ENCODE measurements around the gene AP1G1. TPM values are rescaled to one million over a fixed set of nuclear protein-coding genes. Genes with fewer than 3 reads are reported as not detected.
"Not testable (repeated sequence)": the region's sequence is repeated elsewhere in the genome, so short reads cannot be mapped to it uniquely, and the experiment has no call there.

The AP1G1 gene
- total and polyA plus RNA-seq, 2 of the 4 experiments (the other 2 are of a cell fraction), result 48.3 to 86.7 TPM

- no peaks in the 10 kb centered on the region for H3K9me3 ChIP-seq (ENCODE audit: control insufficient read depth, insufficient read depth, low read length)
- peaks cover 5% of the 10 kb centered on the region; the same call in 1 of the 2 replicates for H4K20me1 ChIP-seq (ENCODE audit: insufficient read depth, low read length)
- no peak overlapping the region for H3K4me2 ChIP-seq (ENCODE audit: low read depth, low read length)
- peak overlapping the region; percentile 65; the same call in 1 of the 2 replicates for H2AK5ac ChIP-seq (ENCODE audit: low read depth, low read length)
- H3K27me3 ChIP-seq (ENCODE audit: control insufficient read depth, insufficient read depth, low read length), result no peaks in the 10 kb centered on the region
- H3K9me1 ChIP-seq (ENCODE audit: insufficient read depth, low read length), result no peaks in the 10 kb centered on the region
- peaks cover 9% of the 10 kb centered on the region for H3K4me1 ChIP-seq (ENCODE audit: control insufficient read depth, insufficient read depth, low read length)
- peak overlapping the region; percentile 33 for H2AFZ ChIP-seq (replicated peaks; ENCODE audit: low read length, poor library complexity)
- H3K79me1 ChIP-seq (ENCODE audit: low read depth in 1 of 2, low read length in 2 of 2), result peaks cover 0 to 17% of the 10 kb centered on the region in 2 experiments; a peak in 3 of 4 replicates
- H3K14ac ChIP-seq (replicated peaks; ENCODE audit: low read depth, low read length), result no peak overlapping the region
- intact Hi-C loops (cut with micrococcal nuclease) (no loop called here), dilution Hi-C loops (cut with HindIII; ENCODE audit: low sequenced_read_pairs, unreplicated experiment) (no loop called here), in situ Hi-C loops (cut with MboI; ENCODE audit: low sequenced_read_pairs) (no loop called here)
- no peak overlapping the region for H3K4me3 ChIP-seq (ENCODE audit: insufficient read depth, low read depth, low read length)
- no peak overlapping the region for H3K27ac ChIP-seq (ENCODE audit: insufficient read depth, low read length)
- H4K91ac ChIP-seq (ENCODE audit: insufficient read depth, low read depth, low read length), result no peak overlapping the region
- H2BK15ac ChIP-seq (ENCODE audit: low read depth, low read length), result no peak overlapping the region
- ChIA-PET POLR2A (ENCODE audit: unreplicated experiment) (interaction anchor here (0.6 kb wide), 1 partner anchor 32 kb away, joined by 4 read pairs; no protein-coding TSS in a partner anchor), CTCF (no interaction called here)
- H3K9ac ChIP-seq (ENCODE audit: low read depth, low read length), result no peak overlapping the region
- no peak overlapping the region for H3K18ac ChIP-seq (ENCODE audit: low read depth, low read length)
- TF ChIP-seq CEBPB (IDR thresholded peaks at IDR 0.05; ENCODE audit: low read depth, low read length), result no peak
- TF ChIP-seq USF2 (IDR thresholded peaks at IDR 0.05; ENCODE audit: low read depth, low read length), result no peak
- H3K36me3 ChIP-seq (ENCODE audit: control insufficient read depth, insufficient read depth, low read length), result no peaks in the 10 kb centered on the region
- H2BK5ac ChIP-seq (ENCODE audit: low read depth, low read length, poor library complexity, severe bottlenecking), result no peak overlapping the region
- peak; percentile 60 for DNase-seq
- no peak for ATAC-seq (ENCODE audit: low read depth)
- H4K5ac ChIP-seq (ENCODE audit: low read depth, low read length), result no peak overlapping the region
- WGBS, 2 experiments (ENCODE audit: extremely low coverage in 2 of 2, insufficient read length in 1 of 2), result no CpG with 5 or more reads among the region's 5 CpGs
- no peak overlapping the region for H3K56ac ChIP-seq (ENCODE audit: extremely low read depth, insufficient read depth, low read length)
- no peak overlapping the region for H2BK120ac ChIP-seq (ENCODE audit: low read depth, low read length)
- no peak overlapping the region; the same call in 1 of the 2 replicates for H3K4ac ChIP-seq (ENCODE audit: low read depth, low read length)
- no peak overlapping the region for H2BK20ac ChIP-seq (ENCODE audit: low read depth, low read length)
- no peak overlapping the region for H4K8ac ChIP-seq (ENCODE audit: low read depth in 2 of 2, low read length in 2 of 2)
- BruUV-seq (replicated peaks), result no TSS peak
- H2AK9ac ChIP-seq (replicated peaks; ENCODE audit: low read depth, low read length, poor library complexity), result peak overlapping the region; percentile 59
- H3K23ac ChIP-seq (ENCODE audit: low read depth, low read length), result no peak overlapping the region
Measured at GRCh38 chr16:71811261-71811803, 2.7 kb upstream of the AP1G1 start.

- H3K18ac ChIP-seq (ENCODE audit: low read depth, low read length); H4K5ac ChIP-seq (ENCODE audit: low read depth, low read length); H3K9me1 ChIP-seq (ENCODE audit: insufficient read depth, low read length); POLR2A ChIA-PET (ENCODE audit: unreplicated experiment); H3K9ac ChIP-seq (ENCODE audit: low read depth, low read length); H4K91ac ChIP-seq (ENCODE audit: insufficient read depth, low read depth, low read length); H2AFZ ChIP-seq (replicated peaks; ENCODE audit: low read length, poor library complexity); dilution Hi-C loops (cut with HindIII; ENCODE audit: low sequenced_read_pairs, unreplicated experiment); H3K4me3 ChIP-seq (ENCODE audit: insufficient read depth, low read depth, low read length); H3K27me3 ChIP-seq (ENCODE audit: control insufficient read depth, insufficient read depth, low read length); H2BK120ac ChIP-seq (ENCODE audit: low read depth, low read length); H2BK15ac ChIP-seq (ENCODE audit: low read depth, low read length); H3K23ac ChIP-seq (ENCODE audit: low read depth, low read length); H4K8ac ChIP-seq (ENCODE audit: low read depth in 2 of 2, low read length in 2 of 2); H2AK5ac ChIP-seq (ENCODE audit: low read depth, low read length); H3K56ac ChIP-seq (ENCODE audit: extremely low read depth, insufficient read depth, low read length); intact Hi-C loops (cut with micrococcal nuclease); in situ Hi-C loops (cut with MboI; ENCODE audit: low sequenced_read_pairs); CTCF ChIA-PET; H2AK9ac ChIP-seq (replicated peaks; ENCODE audit: low read depth, low read length, poor library complexity); H3K14ac ChIP-seq (replicated peaks; ENCODE audit: low read depth, low read length); H3K9me3 ChIP-seq (ENCODE audit: control insufficient read depth, insufficient read depth, low read length); ATAC-seq (ENCODE audit: low read depth); H3K4me2 ChIP-seq (ENCODE audit: low read depth, low read length); H2BK20ac ChIP-seq (ENCODE audit: low read depth, low read length); H3K27ac ChIP-seq (ENCODE audit: insufficient read depth, low read length); H3K4ac ChIP-seq (ENCODE audit: low read depth, low read length); BruUV-seq (replicated peaks); DNase-seq; H3K36me3 ChIP-seq (ENCODE audit: control insufficient read depth, insufficient read depth, low read length); H2BK5ac ChIP-seq (ENCODE audit: low read depth, low read length, poor library complexity, severe bottlenecking): not testable (repeated sequence)
- H4K20me1 ChIP-seq (ENCODE audit: insufficient read depth, low read length), result peaks cover 15% of the 10 kb centered on the region
- H3K79me1 ChIP-seq (ENCODE audit: low read depth in 1 of 2, low read length in 2 of 2), result peaks cover 0 to 19% of the 10 kb centered on the region in 2 experiments; a peak in 3 of 4 replicates
- peaks cover 10% of the 10 kb centered on the region for H3K4me1 ChIP-seq (ENCODE audit: control insufficient read depth, insufficient read depth, low read length)
- WGBS, 2 experiments (ENCODE audit: extremely low coverage in 2 of 2, insufficient read length in 1 of 2), result no CpG with 5 or more reads among the region's 11 CpGs
Measured at GRCh38 chr16:71810155-71810530, 1.5 kb upstream of the AP1G1 start.

Measured in IMR-90 (cell line).